IMR-90 (cell line): ENCODE measurements around the gene MSH4. TPM values are rescaled to one million over a fixed set of nuclear protein-coding genes. Genes with fewer than 3 reads are reported as not detected.

ENCODE experiments used
- ATAC-seq: fragments of 200-7000 bp; cut with Tn5 transposase; 2 replicates; pipeline ENCODE4 v1.9.1; 2020; ENCODE audit warnings: low read depth, mild to moderate bottlenecking, moderate library complexity
- BruUV-seq: library from RNA; stranded (reverse); fragments of 400-500 nt; replicated peaks from 2 replicates; lab custom pipeline; 2021; lab: Mats Ljungman, UMichigan
- CTCF ChIA-PET: fragments of 300-600 bp; formaldehyde crosslinking; extraction: SDS; loops from one replicate; lab custom pipeline; 2021; ENCODE audit warnings: antibody characterized with exemption; lab: Yijun Ruan, JAX
- POLR2A ChIA-PET: fragments of 300-600 bp; sonication (Branson Sonifier 250); formaldehyde crosslinking; loops from one replicate; lab custom pipeline; 2022; ENCODE audit warnings: antibody characterized with exemption; ENCODE audit not compliant: unreplicated experiment; lab: Charles Lee
- DNase-seq: peaks from one replicate; pipeline ENCODE4 v3.0.0; 2013
- H2AFZ ChIP-seq: replicated peaks from 2 replicates; pipeline ENCODE3; 2013; ENCODE audit warnings: low read length, mild to moderate bottlenecking; ENCODE audit not compliant: poor library complexity
- H2AK5ac ChIP-seq: 2 replicates; pipeline ENCODE4 v1.6.1; 2013; ENCODE audit warnings: low read depth, low read length, inconsistent platforms
- H2AK9ac ChIP-seq: replicated peaks from 2 replicates; pipeline ENCODE3; 2013; ENCODE audit warnings: mild to moderate bottlenecking, low read depth, low read length, moderate library complexity; ENCODE audit not compliant: poor library complexity
- H2BK120ac ChIP-seq: 2 replicates; pipeline ENCODE4 v1.6.1; 2013; ENCODE audit warnings: low read depth, low read length, inconsistent platforms
- H2BK15ac ChIP-seq: 3 replicates; pipeline ENCODE4 v1.6.1; 2013; ENCODE audit warnings: low read depth, low read length, inconsistent platforms
- H2BK20ac ChIP-seq: 2 replicates; pipeline ENCODE4 v1.6.1; 2013; ENCODE audit warnings: low read depth, mild to moderate bottlenecking, inconsistent platforms, low read length, moderate library complexity
- H2BK5ac ChIP-seq: 2 replicates; pipeline ENCODE4 v1.6.1; 2013; ENCODE audit warnings: mild to moderate bottlenecking, low read depth, low read length, inconsistent platforms; ENCODE audit not compliant: poor library complexity, severe bottlenecking
- H3K14ac ChIP-seq: replicated peaks from 2 replicates; pipeline ENCODE4 v1.6.1; 2013; ENCODE audit warnings: low read depth, low read length, inconsistent platforms
- H3K18ac ChIP-seq: 2 replicates; pipeline ENCODE4 v1.6.1; 2013; ENCODE audit warnings: low read depth, low read length, control low read depth
- H3K23ac ChIP-seq: 2 replicates; pipeline ENCODE4 v1.6.1; 2013; ENCODE audit warnings: low read depth, low read length, inconsistent platforms
- H3K27ac ChIP-seq: 2 replicates; pipeline ENCODE4 v1.5.1; 2013; ENCODE audit warnings: mild to moderate bottlenecking, control low read depth, low read length; ENCODE audit not compliant: insufficient read depth
- H3K27me3 ChIP-seq: 2 replicates; pipeline ENCODE4 v1.6.1; 2013; ENCODE audit warnings: low read length; ENCODE audit not compliant: control insufficient read depth, insufficient read depth
- H3K36me3 ChIP-seq: 2 replicates; pipeline ENCODE4 v1.6.1; 2013; ENCODE audit warnings: low read length, mixed read lengths; ENCODE audit not compliant: control insufficient read depth, insufficient read depth
- H3K4ac ChIP-seq: 2 replicates; pipeline ENCODE4 v1.6.1; 2013; ENCODE audit warnings: low read depth, low read length, inconsistent platforms
- H3K4me1 ChIP-seq: 2 replicates; pipeline ENCODE4 v1.6.1; 2013; ENCODE audit warnings: low read length, mixed read lengths; ENCODE audit not compliant: control insufficient read depth, insufficient read depth
- H3K4me2 ChIP-seq: 2 replicates; pipeline ENCODE4 v1.6.1; 2013; ENCODE audit warnings: low read depth, mild to moderate bottlenecking, control low read depth, low read length, moderate library complexity
- H3K4me3 ChIP-seq: 2 replicates; pipeline ENCODE4 v1.5.1; 2013; ENCODE audit warnings: low read depth, mild to moderate bottlenecking, control low read depth, low read length, moderate library complexity; ENCODE audit not compliant: insufficient read depth
- H3K56ac ChIP-seq: 2 replicates; pipeline ENCODE4 v1.6.1; 2013; ENCODE audit warnings: low read length, inconsistent platforms; ENCODE audit not compliant: insufficient read depth; ENCODE audit errors: extremely low read depth
- H3K79me1 ChIP-seq, 2 experiments: 2 replicates each; pipeline ENCODE4 v1.6.1; 2013; ENCODE audit warnings: low read length in 2 of 2, inconsistent platforms in 1 of 2, low read depth in 1 of 2
- H3K9ac ChIP-seq: 2 replicates; pipeline ENCODE4 v1.6.1; 2013; ENCODE audit warnings: low read depth, low read length, control low read depth
- H3K9me1 ChIP-seq: 2 replicates; pipeline ENCODE4 v1.6.1; 2013; ENCODE audit warnings: low read length, inconsistent platforms; ENCODE audit not compliant: insufficient read depth
- H3K9me3 ChIP-seq: 2 replicates; pipeline ENCODE4 v1.6.1; 2013; ENCODE audit warnings: low read length; ENCODE audit not compliant: control insufficient read depth, insufficient read depth
- H4K20me1 ChIP-seq: 2 replicates; pipeline ENCODE4 v1.6.1; 2013; ENCODE audit warnings: low read length, inconsistent platforms; ENCODE audit not compliant: insufficient read depth
- H4K5ac ChIP-seq: 2 replicates; pipeline ENCODE4 v1.6.1; 2013; ENCODE audit warnings: mild to moderate bottlenecking, low read depth, low read length, control low read depth
- H4K8ac ChIP-seq, 2 experiments: 2 replicates each; pipeline ENCODE4 v1.6.1; 2013; ENCODE audit warnings: low read depth in 2 of 2, low read length in 2 of 2, control low read depth in 1 of 2, inconsistent platforms in 1 of 2
- H4K91ac ChIP-seq: 2 replicates; pipeline ENCODE4 v1.6.1; 2013; ENCODE audit warnings: low read depth, low read length, inconsistent platforms; ENCODE audit not compliant: insufficient read depth
- BHLHE40 ChIP-seq: fragments of 150-350 bp; IDR thresholded peaks from 2 replicates; pipeline ENCODE4 v1.6.1; 2016; ENCODE audit warnings: mild to moderate bottlenecking, low read depth, low read length
- CEBPB ChIP-seq: IDR thresholded peaks from 2 replicates; pipeline ENCODE4 v1.6.1; 2012; ENCODE audit warnings: low read depth, low read length, improper control_type of control experiment
- CHD1 ChIP-seq: IDR thresholded peaks from 2 replicates; pipeline ENCODE4 v1.6.1; 2012; ENCODE audit warnings: low read depth, low read length, improper control_type of control experiment
- CTCF ChIP-seq: conservative IDR thresholded peaks from 2 replicates; pipeline ENCODE4 v1.5.1; 2012; ENCODE audit warnings: mild to moderate bottlenecking, low read depth, low read length, improper control_type of control experiment
- ELK1 ChIP-seq: fragments of 150-350 bp; IDR thresholded peaks from 2 replicates; pipeline ENCODE4 v1.6.1; 2016; ENCODE audit warnings: low read depth, mild to moderate bottlenecking, low read length, moderate library complexity, borderline replicate concordance
- FOS ChIP-seq: fragments of 150-350 bp; IDR thresholded peaks from 2 replicates; pipeline ENCODE4 v1.6.1; 2016; ENCODE audit warnings: low read depth, low read length
- MAFK ChIP-seq: IDR thresholded peaks from 2 replicates; pipeline ENCODE4 v1.6.1; 2012; ENCODE audit warnings: low read depth, low read length, improper control_type of control experiment
- MAZ ChIP-seq: IDR thresholded peaks from 2 replicates; pipeline ENCODE4 v1.6.1; 2012; ENCODE audit warnings: low read depth, mild to moderate bottlenecking, low read length, improper control_type of control experiment, moderate library complexity, borderline replicate concordance
- MXI1 ChIP-seq: IDR thresholded peaks from 2 replicates; pipeline ENCODE4 v1.6.1; 2012; ENCODE audit warnings: low read depth, mild to moderate bottlenecking, low read length, moderate library complexity, borderline replicate concordance
- NFE2L2 ChIP-seq: fragments of 150-350 bp; IDR thresholded peaks from 2 replicates; pipeline ENCODE4 v1.6.1; 2016; ENCODE audit warnings: low read depth, mild to moderate bottlenecking, low read length
- POLR2A ChIP-seq: IDR thresholded peaks from 2 replicates; pipeline ENCODE4 v1.6.1; 2012; ENCODE audit warnings: mild to moderate bottlenecking, low read depth, low read length
- RAD21 ChIP-seq: IDR thresholded peaks from 2 replicates; pipeline ENCODE4 v1.6.1; 2012; ENCODE audit warnings: low read length, improper control_type of control experiment
- RCOR1 ChIP-seq: IDR thresholded peaks from 2 replicates; pipeline ENCODE4 v1.6.1; 2012; ENCODE audit warnings: mild to moderate bottlenecking, low read length, improper control_type of control experiment; ENCODE audit not compliant: insufficient replicate concordance
- RFX5 ChIP-seq: IDR thresholded peaks from 2 replicates; pipeline ENCODE4 v1.8.0; 2012; ENCODE audit warnings: low read depth, mild to moderate bottlenecking, low read length, moderate library complexity
- SMC3 ChIP-seq: fragments of 150-350 bp; IDR thresholded peaks from 2 replicates; pipeline ENCODE4 v1.6.1; 2016; ENCODE audit warnings: low read depth, mild to moderate bottlenecking, antibody characterized with exemption, low read length, moderate library complexity
- USF2 ChIP-seq: fragments of 150-350 bp; IDR thresholded peaks from 2 replicates; pipeline ENCODE4 v1.6.1; 2017; ENCODE audit warnings: mild to moderate bottlenecking, antibody characterized with exemption, low read length, low read depth
- WGBS, 2 experiments: methylation state at CpG; one replicate each; pipeline versions ENCODE4 v1.1.5 to v1.1.7; 2013; ENCODE audit warnings: missing lambda C conversion rate in 2 of 2; ENCODE audit not compliant: insufficient read length in 1 of 2; ENCODE audit errors: extremely low coverage in 2 of 2; 5-methylcytosine and 5-hydroxymethylcytosine counted together
- dilution Hi-C: fragments of 300-500 bp; cut with HindIII; formaldehyde crosslinking; loops from one replicate; pipeline ENCODE4 v1.14.3; 2018; ENCODE audit warnings: low sequenced_read_pairs; ENCODE audit not compliant: unreplicated experiment
- in situ Hi-C: fragments of 300-500 bp; cut with MboI; formaldehyde crosslinking; loops from 3 replicates; pipeline ENCODE4 v1.14.3; 2019; ENCODE audit warnings: low sequenced_read_pairs, inconsistent platforms, mixed read lengths
- intact Hi-C: fragments of 100-400 bp; cut with micrococcal nuclease; formaldehyde crosslinking; loops from 2 replicates; pipeline ENCODE4 v1.10.0; 2022
- polyA plus RNA-seq, 3 experiments: library from polyadenylated mRNA; depleted of rRNA; stranded (reverse); fragments of >200 nt; gene quantifications; 2 replicates each; pipeline ENCODE4 v1.2.3, GENCODE V29; 2012; ENCODE audit warnings: low replicate concordance in 1 of 3
- total RNA-seq: library from RNA; depleted of rRNA; stranded (reverse); fragments of >200 nt; gene quantifications from 2 replicates; pipeline ENCODE4 v1.2.3, GENCODE V29; 2012

MSH4 gene
- total and polyA plus RNA-seq, 2 of the 4 experiments (the other 2 are of a cell fraction): under 0.01 to 0.02 TPM

- H3K79me1 ChIP-seq: no peaks in the 10 kb centered on the region
- no peaks in the 10 kb centered on the region for H3K27me3 ChIP-seq
- H2BK15ac ChIP-seq: no peak overlapping the region
- WGBS, 2 experiments: no CpG with 5 or more reads among the region's 1 CpG
- no peak overlapping the region for H4K5ac ChIP-seq
- H3K4ac ChIP-seq: no peak overlapping the region
- H3K4me1 ChIP-seq: no peaks in the 10 kb centered on the region
- H2BK120ac ChIP-seq: no peak overlapping the region
- no peaks in the 10 kb centered on the region for H3K9me3 ChIP-seq
- H2AK9ac ChIP-seq: no peak overlapping the region
- dilution Hi-C loops: no loop called here
- no peak overlapping the region for H2AFZ ChIP-seq
- ChIA-PET POLR2A (no interaction called here), CTCF (no interaction called here)
- no peak overlapping the region for H3K4me2 ChIP-seq
- DNase-seq: no peak
- H2BK20ac ChIP-seq: no peak overlapping the region
- BruUV-seq: no TSS peak
- no peaks in the 10 kb centered on the region for H3K36me3 ChIP-seq
- H3K56ac ChIP-seq: no peak overlapping the region
- no peak overlapping the region for H2BK5ac ChIP-seq
- no peak overlapping the region for H4K91ac ChIP-seq
- no peak overlapping the region for H3K18ac ChIP-seq
- H4K20me1 ChIP-seq: no peaks in the 10 kb centered on the region
- H3K27ac ChIP-seq: no peak overlapping the region
- H3K4me3 ChIP-seq: no peak overlapping the region
- no peak overlapping the region for H3K23ac ChIP-seq
- TF ChIP-seq MAZ (no peak), RFX5 (no peak), MXI1 (no peak), BHLHE40 (no peak), RCOR1 (no peak), CEBPB (no peak), SMC3 (no peak), USF2 (no peak), NFE2L2 (no peak), POLR2A (no peak), RAD21 (no peak), ELK1 (no peak), FOS (no peak), CTCF (no peak), CHD1 (no peak), MAFK (no peak)
- H3K9me1 ChIP-seq: no peaks in the 10 kb centered on the region
- no peak overlapping the region for H3K9ac ChIP-seq
- in situ Hi-C loops: no loop called here
- no peak overlapping the region for H2AK5ac ChIP-seq
- no peak overlapping the region for H3K14ac ChIP-seq
- ATAC-seq: no peak
- intact Hi-C loops: no loop called here
- H4K8ac ChIP-seq: no peak overlapping the region
Observed at GRCh38 chr1:75879985-75880384, 83.3 kb downstream of the MSH4 start.
